Activated CD4-positive, alpha-beta T cell treated with anti-CD3 and anti-CD28 coated beads for 1 hour (primary cell): Measurements from ENCODE around the gene ZMYND8.

Source experiments
- DNase-seq: peaks from one replicate; pipeline ENCODE4 v3.0.0-alpha.2; 2020

ZMYND8 gene

DNA sequence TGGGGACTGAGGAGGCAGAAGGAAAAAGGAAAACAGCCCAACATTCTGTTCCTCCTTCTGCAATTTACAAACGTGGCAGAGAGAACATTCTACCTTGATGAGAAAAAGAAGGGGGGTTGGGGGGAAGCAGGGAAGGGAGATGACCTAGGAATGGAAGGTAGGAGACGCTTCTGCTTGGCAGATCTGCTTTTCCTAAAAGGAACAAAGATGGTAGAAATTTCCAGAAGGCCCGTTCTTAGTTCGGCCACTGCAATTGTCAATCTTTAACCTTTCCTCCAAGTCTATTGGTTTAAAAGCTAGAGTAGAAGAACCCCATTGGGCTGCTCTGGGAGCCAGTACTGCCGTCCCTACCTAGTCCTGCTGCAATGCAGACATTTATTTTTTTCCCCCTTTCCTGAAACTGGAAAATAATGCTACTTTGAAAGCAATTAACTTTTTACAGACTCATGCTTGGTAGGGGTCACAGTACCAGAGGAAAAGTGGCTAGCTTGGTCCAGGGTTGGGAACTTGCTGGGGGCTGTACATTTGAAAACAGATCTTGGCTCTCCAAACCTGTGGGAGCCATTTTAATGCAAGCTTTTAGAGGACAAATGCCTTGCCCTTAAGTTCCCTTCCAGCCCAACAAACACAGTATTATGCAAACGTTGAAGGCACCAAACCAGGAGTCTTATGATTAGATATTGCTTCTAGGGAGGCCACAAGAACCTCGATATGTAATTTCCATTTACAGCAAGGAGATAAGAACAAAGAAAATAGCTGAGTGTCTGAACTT, 2.6 kb downstream of the ZMYND8 start:
- no peak for DNase-seq

DNA sequence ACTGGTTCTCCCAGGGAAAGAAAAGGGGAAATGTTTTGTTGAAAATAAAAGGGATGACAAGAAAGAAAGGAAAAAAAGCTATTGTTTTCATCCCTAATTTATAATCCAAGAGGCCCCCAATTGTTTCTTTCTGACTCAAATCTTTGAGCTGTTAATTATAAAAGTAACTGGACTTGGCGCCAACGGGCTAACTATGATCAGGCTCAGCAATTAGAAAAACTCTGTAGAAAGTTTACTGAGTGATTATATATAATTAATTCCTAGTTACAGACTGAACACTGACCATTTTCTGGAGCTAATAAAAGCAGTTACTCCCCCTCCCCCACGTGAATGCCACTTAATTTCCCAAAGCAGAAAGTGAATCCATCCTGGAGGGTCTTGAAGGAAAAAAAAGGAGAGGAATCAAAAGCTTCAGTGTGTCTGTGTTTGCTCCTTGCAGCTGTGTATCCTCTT, 3.2 kb downstream of the ZMYND8 start:
- DNase-seq, result no peak

DNA sequence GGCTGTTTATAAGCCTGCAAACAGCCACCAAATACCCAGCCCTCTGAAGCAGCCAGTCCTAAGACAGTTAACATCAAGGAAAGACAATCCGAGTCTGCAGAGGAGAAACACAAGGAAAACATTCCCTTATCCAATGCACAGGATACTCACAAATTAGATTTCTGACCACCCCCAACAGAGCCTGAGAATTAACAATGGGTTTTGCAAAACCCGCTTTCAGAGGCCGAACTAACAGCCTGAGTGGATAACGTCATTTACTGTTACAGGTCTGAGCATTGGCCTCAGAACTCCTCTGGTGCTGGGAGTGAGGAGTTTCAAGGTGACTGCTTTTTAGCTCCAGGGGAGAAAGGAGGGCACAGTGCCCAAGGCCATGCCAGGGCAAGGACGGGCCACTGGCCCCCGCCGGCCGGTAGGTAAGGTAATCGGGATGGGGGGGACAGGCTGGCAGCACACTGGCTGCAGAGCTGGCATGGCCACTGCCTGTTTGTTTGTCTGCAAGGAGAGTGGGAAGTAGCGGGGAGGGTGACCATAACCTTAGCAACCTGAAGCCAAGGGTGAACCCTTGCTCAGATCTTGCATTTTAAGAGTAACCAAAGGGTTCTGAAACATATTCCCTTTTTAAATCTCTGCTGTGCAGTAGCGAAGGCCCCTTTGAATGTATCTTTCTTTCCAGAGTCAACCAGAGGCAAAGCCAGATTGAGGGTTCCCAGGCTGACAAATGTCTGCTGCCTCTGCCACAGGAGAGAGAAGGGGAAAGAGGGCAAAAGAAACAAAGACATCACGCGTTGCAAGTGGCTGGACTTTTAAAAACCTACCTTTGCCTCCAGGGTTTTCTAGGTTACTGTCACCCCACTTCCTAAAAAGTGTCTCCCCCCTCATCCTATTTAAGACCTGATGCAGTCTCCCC, 3.9 kb downstream of the ZMYND8 start:
- DNase-seq, result no peak

DNA sequence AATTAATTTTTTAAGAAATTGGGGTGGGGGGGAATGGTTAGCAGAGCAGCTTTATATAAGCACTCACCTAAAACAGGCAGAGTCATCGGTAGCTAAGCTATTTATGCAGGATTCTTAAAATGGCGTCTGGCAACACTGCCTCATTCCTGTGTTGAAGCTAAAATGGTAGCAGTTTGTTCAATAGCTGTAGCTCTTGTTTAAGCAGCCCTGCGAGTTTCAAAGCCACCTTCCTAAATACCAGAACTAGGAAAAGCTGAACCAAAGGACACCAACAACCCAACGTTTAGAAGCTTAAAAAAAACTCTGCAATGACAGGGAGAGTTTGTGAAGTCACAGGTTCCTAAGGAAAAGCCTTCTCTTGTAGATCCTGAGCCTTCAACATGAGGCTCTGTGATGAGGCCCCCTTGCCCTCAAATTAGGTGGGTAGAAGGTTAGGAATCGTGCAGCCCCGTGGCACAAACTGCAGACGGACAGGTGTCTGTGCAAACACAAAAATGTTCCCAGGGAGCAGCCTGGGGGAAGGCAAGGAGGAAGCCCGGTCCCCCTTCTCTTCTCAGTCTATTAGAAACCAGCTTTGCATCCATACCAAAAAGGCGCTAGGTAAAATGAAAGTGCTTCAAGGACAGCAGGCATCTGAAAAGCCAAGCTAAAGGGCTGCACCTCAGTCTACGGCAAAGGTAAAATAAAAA, 4.7 kb downstream of the ZMYND8 start:
- no peak for DNase-seq

DNA sequence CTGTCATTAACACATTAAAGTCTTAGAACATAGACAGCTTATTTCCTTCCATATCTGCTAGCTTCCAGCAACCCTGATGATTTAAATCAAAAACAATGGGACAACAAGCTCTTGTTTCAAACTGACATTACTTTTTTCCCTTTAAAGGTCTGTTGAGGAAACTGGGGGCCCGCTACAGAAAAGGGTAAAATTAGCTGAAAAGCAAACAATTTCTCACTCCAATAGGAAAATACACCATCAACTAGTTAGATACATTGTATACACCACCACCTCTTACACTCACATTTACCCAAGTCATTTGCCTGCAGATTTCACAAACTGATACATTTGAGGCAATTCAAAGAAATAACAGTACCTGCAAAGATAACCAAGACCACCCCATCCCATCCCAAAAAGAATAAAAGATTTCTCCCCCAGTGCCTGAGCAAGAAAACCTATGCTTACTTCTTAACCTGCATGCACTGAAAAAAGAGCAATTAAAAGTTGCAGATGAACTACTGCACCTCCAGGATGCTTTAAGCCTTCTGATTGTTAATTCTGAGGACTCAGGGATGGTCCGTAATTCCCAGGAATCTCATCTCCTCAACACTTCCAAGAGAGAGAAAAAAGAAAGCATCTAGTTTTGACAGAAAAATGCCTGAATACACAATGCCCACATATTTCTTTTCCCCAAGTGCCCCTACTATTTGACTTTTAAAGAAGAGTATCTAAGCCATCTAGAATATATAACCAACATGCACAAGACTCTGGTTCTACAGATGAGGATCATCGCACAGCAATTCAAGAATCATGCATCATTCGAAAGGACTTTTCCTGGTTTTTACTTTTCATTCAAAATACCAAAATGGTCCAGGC, 5.6 kb downstream of the ZMYND8 start:
- DNase-seq, result no peak

DNA sequence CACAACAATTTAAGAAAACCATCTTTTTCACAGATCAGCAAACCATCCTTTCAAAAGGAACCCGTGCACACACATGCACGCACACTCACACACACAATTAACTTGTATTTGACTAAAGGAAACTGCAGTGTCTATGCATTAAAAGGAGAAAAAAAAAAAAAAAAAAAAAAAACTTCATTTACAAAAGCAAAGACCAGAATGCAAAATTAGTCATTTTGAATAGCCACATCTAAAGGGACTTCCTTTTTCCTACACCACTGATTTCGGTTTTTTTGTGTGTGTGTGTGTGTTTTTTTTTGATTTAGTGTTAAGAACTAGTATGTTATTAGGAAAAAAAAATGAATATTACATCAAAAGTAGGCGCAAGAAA, 6.3 kb downstream of the ZMYND8 start:
- no peak for DNase-seq

DNA sequence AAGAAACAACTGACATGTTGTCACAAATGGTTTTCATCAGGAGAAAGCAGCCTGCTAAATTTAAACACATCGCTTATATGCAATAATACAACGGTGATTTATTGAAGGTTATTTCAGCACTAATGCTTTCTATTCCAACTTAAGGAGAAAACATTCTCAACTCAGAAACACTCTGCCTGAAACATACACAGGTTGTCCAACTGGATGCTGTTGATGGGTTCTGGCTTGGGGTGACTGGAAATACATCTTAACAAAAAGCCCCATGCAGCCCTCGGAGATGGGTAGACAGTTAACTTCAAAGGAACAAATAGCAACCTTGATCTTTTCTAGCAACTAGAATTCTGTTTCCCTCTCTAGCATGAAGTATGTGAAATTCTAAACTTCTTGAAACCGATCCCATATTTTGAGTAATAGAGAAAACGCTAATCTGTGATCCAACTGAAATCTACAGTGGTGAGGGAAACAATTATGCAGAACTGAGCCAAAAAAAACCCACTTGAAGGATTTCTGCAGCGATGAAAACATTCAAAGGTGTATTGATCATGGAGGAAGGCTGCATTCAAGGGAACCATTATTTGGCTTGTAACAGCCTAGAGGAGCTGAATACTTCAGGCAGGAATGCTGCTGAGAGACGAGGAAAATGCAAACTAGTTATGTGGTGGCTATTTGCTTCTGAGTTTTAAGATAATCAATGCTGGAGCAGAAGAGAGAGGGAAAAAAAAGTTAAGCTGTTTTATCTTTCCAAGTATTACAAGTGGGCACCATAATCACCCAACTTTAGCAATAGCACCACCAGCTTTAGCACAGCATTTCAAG, 6.9 kb downstream of the ZMYND8 start:
- no peak for DNase-seq

DNA sequence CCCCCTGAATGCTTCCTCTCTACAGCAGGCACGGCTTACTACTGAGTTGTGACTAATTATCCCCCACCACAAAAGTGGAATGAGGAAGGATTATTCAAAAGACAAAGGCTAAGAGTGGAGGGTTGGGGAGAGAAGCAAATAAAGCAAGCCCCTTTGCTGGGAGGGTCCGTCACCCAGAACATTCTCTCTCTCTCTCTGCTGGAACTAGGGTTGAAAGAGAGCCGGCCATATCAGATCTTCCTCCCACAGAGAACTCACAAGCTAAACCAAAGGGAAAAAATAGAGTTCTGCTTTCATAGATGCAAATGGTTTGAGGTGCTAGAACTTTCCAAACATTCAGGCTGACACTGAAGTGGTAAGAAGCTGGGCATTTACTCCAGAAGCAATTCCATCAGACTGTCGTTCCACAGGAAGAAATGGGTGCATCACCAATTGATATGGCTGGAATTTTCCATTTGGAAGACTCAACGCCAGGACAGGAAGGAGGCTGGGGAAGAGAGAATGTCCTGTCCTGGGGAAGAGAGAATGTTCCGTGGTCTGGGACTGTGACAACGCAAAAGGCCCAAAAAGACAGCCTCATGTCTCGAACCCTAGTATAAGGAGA, 7.9 kb downstream of the ZMYND8 start:
- DNase-seq, result no peak

DNA sequence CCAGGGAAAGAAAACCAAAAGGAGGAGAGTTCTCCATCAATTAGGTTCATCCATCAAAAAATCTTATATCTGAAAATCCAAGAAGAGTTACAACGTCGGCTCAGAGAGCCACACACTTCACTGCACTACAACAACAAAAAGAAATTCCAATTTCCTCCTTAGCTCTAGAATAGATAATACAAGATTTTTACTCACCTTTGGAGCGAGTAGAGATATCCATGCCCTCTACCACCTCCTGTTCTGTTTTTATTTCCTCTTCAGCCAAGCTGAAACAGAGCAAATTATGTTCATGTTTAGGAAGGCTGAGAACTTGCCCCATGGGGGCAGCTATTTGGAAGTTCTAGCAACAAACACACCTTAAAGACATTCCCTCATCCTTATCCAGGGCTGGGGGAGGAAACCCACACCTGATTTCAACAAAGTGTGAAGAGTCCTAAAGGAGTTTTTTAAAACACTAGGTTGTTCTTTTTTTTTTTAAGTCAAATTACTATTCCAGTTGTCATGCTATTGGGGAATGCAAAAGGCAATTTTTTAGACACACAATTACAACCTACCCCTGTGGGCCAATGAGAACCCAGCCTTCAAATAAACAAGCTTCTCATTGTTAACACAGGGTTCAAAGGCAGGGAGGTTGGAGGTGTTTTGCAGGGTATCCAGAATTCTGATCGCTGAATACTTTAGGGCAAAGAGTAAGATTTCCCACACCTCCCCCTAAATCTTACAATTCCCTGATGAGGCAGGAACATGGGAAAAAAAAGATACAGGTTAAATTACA, 8.7 kb downstream of the ZMYND8 start:
- no peak for DNase-seq

DNA sequence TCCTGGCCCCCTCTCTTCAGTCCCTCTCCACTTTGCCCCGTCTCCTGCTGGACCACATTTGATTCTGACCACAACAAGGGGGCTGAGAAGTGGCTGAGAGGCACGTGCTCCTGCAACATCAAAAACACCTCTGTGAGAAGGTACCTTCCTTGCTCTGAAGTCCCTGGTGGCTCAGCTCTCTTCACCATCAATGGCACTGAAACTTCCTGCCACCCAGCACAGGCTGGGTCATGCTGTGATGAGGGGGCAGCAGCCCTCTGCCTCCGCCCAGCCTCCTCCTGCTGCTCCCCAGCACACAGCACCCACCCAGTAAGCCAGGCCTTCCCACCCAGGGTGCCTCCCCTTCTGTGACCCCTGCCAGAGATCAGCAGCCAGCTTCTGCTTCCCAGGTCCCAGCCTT, 10.3 kb downstream of the ZMYND8 start:
- no peak for DNase-seq

DNA sequence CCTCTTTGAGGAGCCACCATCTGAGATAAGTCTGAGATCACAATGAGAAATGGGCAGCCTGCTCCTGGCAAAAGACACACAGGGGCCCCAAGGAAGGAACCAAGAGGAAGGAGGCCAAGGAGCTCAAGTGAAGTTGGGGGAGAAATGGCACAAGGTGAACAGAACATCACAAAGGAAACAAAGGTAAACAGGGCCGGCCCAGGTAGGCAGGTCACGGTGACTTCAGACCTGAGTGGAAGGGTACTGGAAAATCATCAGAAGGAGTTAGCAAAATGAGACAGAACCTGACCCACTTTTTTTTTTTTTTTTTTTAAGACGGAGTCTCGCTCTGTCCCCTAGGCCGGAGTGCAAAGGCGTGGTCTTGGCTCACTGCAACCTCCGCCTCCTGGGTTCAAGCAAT, 11.3 kb downstream of the ZMYND8 start:
- DNase-seq, result no peak

DNA sequence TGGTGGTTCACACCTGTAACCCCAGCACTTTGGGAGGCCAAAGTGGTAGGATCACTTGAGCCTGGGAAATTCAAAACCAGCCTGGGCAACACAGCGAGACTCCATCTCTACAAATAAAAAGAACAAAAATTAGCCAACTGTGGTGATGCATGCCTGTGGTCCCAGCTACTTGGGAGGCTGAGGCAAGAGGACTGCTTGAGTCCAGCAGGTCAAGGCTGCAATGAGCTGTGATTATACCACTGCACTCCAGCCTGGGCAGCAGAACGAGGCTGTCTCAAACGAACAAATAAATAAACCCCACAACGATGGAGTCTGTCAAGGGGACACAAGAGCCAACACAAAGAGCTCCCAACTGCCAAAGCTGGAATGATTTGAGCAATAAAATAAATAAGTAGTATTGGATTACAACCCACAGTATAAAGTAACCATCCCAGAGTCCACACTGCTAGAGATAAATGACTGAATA, 13.5 kb downstream of the ZMYND8 start:
- no peak for DNase-seq

DNA sequence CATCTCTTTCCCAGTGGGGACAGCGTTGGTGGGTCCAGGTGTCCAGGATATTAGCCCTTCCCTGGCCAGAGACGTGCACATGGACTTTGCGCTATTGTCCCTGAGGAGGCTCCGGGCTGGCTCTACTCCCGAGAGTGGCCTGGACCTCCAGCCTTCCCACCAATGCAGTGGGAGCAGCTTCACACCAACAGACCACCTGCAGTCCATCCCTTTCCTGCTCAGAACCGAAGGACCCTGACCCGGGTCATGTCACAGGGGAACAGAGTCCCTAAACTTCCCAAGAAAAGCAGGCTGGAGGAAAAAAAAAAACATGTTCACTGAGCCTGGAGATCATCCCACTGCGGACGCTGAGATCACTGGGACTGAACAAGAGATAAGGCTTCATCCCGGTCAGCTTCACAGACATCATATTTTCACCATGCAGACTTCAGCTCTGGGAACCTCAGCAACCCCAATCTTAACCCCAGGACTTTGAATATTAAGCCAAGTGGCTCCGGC, 18.3 kb downstream of the ZMYND8 start:
- DNase-seq, result no peak

DNA sequence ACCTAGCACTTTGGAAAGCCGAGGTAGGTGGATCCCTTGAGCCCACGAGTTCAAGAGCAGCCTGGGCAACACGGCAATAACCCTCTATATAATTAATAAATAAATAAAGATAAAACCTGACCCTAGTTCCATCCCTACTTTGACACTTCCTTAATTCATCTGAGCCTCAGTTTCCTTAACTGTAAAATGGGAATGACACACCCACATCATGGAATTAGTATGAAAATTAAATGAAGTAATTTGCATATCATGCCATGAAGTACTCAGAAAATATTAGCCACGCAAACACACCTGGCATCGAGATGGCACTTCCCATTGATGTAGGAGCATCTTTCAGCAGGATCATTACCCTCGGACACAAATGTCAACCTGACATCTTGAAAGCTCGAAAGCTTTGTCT, 19.1 kb downstream of the ZMYND8 start:
- no peak for DNase-seq

DNA sequence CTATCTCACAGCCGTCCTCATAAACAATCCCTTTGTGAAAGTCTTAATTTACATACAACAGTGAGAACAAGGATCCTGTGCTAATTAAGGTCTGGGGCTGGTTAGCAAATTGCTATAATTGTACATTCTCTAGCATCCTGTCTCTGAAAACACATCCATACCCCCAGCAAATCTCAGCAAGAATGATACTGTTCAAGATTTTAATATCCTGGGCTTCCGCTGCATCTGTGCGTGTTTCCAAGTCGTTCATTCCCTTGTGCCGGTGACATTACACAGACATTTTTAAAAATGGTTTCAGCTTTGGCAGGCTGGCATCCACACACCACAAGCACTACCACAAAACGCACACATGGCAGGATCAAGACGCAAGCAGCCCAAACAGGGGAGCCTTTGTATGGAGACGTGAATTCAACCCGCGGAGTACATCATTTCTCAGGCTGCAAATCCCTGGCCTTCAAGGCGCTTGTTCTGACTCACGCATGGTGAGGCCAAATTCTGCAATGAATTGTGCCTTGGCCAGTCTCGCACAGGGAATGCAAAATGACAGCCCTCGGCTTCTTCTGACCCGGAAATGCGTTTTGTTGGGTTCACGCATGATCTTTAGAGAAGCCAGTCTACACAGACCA, 20.3 kb downstream of the ZMYND8 start:
- no peak for DNase-seq

DNA sequence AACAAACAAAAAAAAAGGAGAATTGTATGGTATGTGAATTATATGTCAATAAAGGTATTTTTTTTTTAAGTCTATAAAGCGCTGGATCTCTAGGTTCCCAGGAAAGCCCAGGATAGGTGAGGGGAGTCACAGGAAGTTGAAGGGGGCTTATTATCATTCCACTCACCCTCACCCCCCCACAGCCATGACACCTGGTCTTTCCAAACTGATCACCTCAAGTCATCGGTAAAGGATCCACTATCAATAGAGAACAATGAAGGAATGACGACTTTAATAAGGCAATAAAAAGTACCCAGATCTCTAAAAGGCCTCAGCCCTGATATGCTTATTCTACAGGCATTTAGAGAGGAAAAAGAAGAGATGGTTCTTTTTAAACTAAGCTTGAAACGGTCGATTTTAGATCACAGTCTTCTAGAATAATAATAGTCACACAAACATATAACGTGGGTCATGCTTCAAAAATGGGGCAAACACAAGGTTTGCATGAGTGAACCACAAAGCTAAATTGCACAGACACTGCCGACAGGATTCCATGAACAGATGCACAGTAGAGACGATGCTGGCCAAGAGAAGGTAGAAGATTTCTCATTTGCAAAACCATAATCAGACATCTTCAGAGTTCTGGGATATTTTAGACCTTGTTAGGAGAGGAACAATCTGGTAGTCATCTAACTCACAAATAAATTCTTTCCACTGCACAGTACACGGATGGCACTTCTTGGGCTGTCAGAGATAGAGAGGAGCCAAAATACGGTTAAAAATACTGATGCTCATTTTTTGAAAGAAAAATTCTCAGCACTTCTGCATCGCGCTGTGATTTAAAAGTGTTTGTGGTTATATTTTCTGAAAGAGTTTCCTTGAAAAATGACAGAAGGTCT, 21.0 kb downstream of the ZMYND8 start:
- DNase-seq, result no peak

DNA sequence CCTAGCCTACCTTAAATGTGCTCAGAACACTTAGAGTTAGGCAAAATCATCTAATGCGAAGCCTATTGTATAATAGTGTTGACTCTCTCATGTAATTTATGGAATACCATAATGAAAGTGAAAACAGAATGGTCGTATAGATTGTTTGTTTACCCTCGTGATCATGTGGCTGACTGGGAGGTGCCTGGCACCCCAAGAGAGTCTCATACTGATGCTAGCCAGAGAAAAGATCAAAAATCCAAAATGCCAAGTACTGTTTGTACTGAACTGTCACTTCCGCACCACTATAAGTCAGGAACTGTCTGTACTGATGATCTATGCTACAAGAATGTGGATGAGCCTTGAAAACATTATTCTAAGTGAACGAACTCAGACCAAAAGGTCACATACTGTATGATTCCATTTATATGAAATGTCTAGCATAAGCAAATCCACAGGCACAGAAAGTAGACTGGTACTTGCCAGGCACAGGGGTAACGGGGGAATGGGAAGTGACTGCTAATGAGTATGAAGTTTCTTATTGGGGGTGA, 22.4 kb downstream of the ZMYND8 start:
- no peak for DNase-seq
